Midbrain (tissue), 1 donor: Measurements from ENCODE around the gene COX4I2.
"Not testable (repeated sequence)": the region's sequence is repeated elsewhere in the genome, so short reads cannot be mapped to it uniquely, and the experiment has no call there.

Source experiments
- DNase-seq: peaks from one replicate; lab custom pipeline; 2025; lab: John Stamatoyannopoulos, UW

Gene COX4I2

GRCh38 chr20:31654534-31654933 lies 16.8 kb downstream of the COX4I2 start:
- no peak for DNase-seq

GRCh38 chr20:31661625-31662371 lies 24.1 kb downstream of the COX4I2 start:
- peak; percentile 84 for DNase-seq

- DNase-seq, result no peak
Observed at GRCh38 chr20:31662372-31662854, 24.7 kb downstream of the COX4I2 start.

- DNase-seq, result no peak
Observed at GRCh38 chr20:31663524-31663837, 25.8 kb downstream of the COX4I2 start.

- DNase-seq, result peak; percentile 57
Observed at GRCh38 chr20:31663838-31664695, 26.4 kb downstream of the COX4I2 start.

GRCh38 chr20:31664696-31665354 lies 27.1 kb downstream of the COX4I2 start:
- DNase-seq, result no peak

- no peak for DNase-seq
Observed at GRCh38 chr20:31665753-31666152, 28.0 kb downstream of the COX4I2 start.

GRCh38 chr20:31666258-31667042 lies 28.7 kb downstream of the COX4I2 start:
- DNase-seq, result peak; percentile 39

GRCh38 chr20:31667315-31668285 lies 29.9 kb downstream of the COX4I2 start:
- DNase-seq, result no peak

- DNase-seq, result not testable (repeated sequence)
Observed at GRCh38 chr20:31668944-31669343, 31.2 kb downstream of the COX4I2 start.

- DNase-seq, result no peak
Observed at GRCh38 chr20:31669876-31670275, 32.2 kb downstream of the COX4I2 start.

GRCh38 chr20:31670371-31671228 lies 32.9 kb downstream of the COX4I2 start:
- DNase-seq, result peak; percentile 90

GRCh38 chr20:31671324-31671723 lies 33.6 kb downstream of the COX4I2 start:
- DNase-seq, result no peak

- DNase-seq, result no peak
Observed at GRCh38 chr20:31673435-31673834, 35.7 kb downstream of the COX4I2 start.

GRCh38 chr20:31673943-31674463 lies 36.3 kb downstream of the COX4I2 start:
- DNase-seq, result no peak

- peak; percentile 47 for DNase-seq
Observed at GRCh38 chr20:31674895-31675827, 37.4 kb downstream of the COX4I2 start.

GRCh38 chr20:31675828-31676608 lies 38.3 kb downstream of the COX4I2 start:
- DNase-seq, result no peak
